A549 (cell line): ENCODE results near the gene MIA2.

Experiments
- CHD2 ChIP-seq: fragments of 150-350 bp; IDR thresholded peaks from 2 replicates; pipeline ENCODE4 v1.6.1; 2014; ENCODE audit warnings: low read length; ENCODE audit not compliant: partially characterized antibody
- CHD4 ChIP-seq: fragments of 200-600 bp; sonication (generic); IDR thresholded peaks from 2 replicates; pipeline ENCODE4 v1.6.1; 2016; ENCODE audit warnings: antibody characterized with exemption, mild to moderate bottlenecking, borderline replicate concordance
- EP300 ChIP-seq, 2 experiments: fragments of >200 bp; sonication (Bioruptor Twin); formaldehyde crosslinking; IDR thresholded peaks; 2 replicates in 1 of 2; 3 replicates in 1 of 2; pipeline ENCODE4 v1.6.1; 2016 to 2017
- JUNB ChIP-seq: fragments of >200 bp; sonication (Bioruptor Twin); formaldehyde crosslinking; IDR thresholded peaks from 2 replicates; pipeline ENCODE4 v1.6.1; 2016
- MAFK ChIP-seq: fragments of 450-650 bp; IDR thresholded peaks from 2 replicates; pipeline ENCODE4 v1.6.1; 2014; ENCODE audit not compliant: partially characterized antibody
- MAZ ChIP-seq: fragments of 150-350 bp; IDR thresholded peaks from 2 replicates; pipeline ENCODE4 v1.6.1; 2014; ENCODE audit warnings: antibody characterized with exemption, low read depth, low read length, borderline replicate concordance
- POLR2A ChIP-seq: IDR thresholded peaks from 2 replicates; pipeline ENCODE4 v1.6.1; 2012; ENCODE audit warnings: mild to moderate bottlenecking, low read length
- RARB ChIP-seq: fragments of 250-450 bp; sonication (Bioruptor Pico); IDR thresholded peaks from 2 replicates; pipeline ENCODE4 v1.8.0; 2021; ENCODE audit warnings: mild to moderate bottlenecking, moderate library complexity
- TP53 ChIP-seq: fragments of 250-450 bp; sonication (Bioruptor Pico); IDR thresholded peaks from 2 replicates; pipeline ENCODE4 v1.5.0; 2021; ENCODE audit warnings: mild to moderate bottlenecking, moderate library complexity
- ZC3H11A ChIP-seq: fragments of 450-650 bp; IDR thresholded peaks from 2 replicates; pipeline ENCODE4 v1.6.1; 2014; ENCODE audit warnings: antibody characterized with exemption, mild to moderate bottlenecking
- ZFP36 ChIP-seq: fragments of 450-650 bp; IDR thresholded peaks from 2 replicates; pipeline ENCODE4 v1.6.1; 2014; ENCODE audit warnings: borderline replicate concordance; ENCODE audit not compliant: partially characterized antibody
- TF ChIP-seq, protein P1 (sequence below): fragments of >200 bp; sonication (Bioruptor Twin); formaldehyde crosslinking; IDR thresholded peaks from 3 replicates; pipeline ENCODE4 v1.5.1; 2016
- TF ChIP-seq, protein P2 (sequence below): IDR thresholded peaks from 2 replicates; pipeline ENCODE4 v1.6.1; 2012
- TF ChIP-seq, protein P3 (sequence below): fragments of 200-600 bp; sonication (generic); IDR thresholded peaks from 2 replicates; pipeline ENCODE4 v1.6.1; 2016; ENCODE audit warnings: antibody characterized with exemption, mild to moderate bottlenecking, moderate library complexity

DNA sequence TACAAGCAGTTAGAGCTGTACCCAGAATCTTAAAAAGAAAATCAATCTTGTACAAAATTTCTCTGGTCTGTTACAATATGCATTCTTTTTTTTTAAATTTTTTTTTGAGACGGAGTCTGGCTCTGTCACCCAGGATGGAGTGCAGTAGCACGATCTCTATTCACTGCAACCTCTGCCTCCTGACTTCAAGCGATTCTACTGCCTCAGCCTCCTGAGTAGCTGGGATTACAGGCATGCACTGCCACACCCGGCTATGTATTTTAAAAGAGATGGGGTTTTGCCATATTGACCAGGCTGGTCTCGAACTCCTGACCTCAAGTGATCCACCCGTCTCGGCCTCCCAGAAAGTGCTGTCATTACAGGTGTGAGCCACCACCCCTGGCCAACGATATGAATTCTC, 194.4 kb downstream of the MIA2 start:
- no peak for TF ChIP-seq CHD4
- TF ChIP-seq, protein P1, sequence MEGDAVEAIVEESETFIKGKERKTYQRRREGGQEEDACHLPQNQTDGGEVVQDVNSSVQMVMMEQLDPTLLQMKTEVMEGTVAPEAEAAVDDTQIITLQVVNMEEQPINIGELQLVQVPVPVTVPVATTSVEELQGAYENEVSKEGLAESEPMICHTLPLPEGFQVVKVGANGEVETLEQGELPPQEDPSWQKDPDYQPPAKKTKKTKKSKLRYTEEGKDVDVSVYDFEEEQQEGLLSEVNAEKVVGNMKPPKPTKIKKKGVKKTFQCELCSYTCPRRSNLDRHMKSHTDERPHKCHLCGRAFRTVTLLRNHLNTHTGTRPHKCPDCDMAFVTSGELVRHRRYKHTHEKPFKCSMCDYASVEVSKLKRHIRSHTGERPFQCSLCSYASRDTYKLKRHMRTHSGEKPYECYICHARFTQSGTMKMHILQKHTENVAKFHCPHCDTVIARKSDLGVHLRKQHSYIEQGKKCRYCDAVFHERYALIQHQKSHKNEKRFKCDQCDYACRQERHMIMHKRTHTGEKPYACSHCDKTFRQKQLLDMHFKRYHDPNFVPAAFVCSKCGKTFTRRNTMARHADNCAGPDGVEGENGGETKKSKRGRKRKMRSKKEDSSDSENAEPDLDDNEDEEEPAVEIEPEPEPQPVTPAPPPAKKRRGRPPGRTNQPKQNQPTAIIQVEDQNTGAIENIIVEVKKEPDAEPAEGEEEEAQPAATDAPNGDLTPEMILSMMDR, result no peak
- TF ChIP-seq EP300 (IDR thresholded peaks at IDR 0.05), result no peak
- TF ChIP-seq, protein P2, sequence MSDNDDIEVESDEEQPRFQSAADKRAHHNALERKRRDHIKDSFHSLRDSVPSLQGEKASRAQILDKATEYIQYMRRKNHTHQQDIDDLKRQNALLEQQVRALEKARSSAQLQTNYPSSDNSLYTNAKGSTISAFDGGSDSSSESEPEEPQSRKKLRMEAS, result no peak
- TF ChIP-seq, protein P3, sequence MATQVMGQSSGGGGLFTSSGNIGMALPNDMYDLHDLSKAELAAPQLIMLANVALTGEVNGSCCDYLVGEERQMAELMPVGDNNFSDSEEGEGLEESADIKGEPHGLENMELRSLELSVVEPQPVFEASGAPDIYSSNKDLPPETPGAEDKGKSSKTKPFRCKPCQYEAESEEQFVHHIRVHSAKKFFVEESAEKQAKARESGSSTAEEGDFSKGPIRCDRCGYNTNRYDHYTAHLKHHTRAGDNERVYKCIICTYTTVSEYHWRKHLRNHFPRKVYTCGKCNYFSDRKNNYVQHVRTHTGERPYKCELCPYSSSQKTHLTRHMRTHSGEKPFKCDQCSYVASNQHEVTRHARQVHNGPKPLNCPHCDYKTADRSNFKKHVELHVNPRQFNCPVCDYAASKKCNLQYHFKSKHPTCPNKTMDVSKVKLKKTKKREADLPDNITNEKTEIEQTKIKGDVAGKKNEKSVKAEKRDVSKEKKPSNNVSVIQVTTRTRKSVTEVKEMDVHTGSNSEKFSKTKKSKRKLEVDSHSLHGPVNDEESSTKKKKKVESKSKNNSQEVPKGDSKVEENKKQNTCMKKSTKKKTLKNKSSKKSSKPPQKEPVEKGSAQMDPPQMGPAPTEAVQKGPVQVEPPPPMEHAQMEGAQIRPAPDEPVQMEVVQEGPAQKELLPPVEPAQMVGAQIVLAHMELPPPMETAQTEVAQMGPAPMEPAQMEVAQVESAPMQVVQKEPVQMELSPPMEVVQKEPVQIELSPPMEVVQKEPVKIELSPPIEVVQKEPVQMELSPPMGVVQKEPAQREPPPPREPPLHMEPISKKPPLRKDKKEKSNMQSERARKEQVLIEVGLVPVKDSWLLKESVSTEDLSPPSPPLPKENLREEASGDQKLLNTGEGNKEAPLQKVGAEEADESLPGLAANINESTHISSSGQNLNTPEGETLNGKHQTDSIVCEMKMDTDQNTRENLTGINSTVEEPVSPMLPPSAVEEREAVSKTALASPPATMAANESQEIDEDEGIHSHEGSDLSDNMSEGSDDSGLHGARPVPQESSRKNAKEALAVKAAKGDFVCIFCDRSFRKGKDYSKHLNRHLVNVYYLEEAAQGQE, result no peak
- TF ChIP-seq MAZ, result no peak
- TF ChIP-seq POLR2A, result no peak
- no peak for TF ChIP-seq MAFK
- no peak for TF ChIP-seq ZFP36
- TF ChIP-seq TP53, result no peak
- TF ChIP-seq JUNB, result no peak
- TF ChIP-seq RARB (CRISPR knock-in tag), result no peak
- TF ChIP-seq CHD2, result no peak
- TF ChIP-seq ZC3H11A, result no peak
